Glomerular visceral epithelial cell (primary cell): Measurements from ENCODE around the gene GPR137.

Source experiments
- DNase-seq: peaks from one replicate; pipeline ENCODE4 v3.0.0-alpha.2; 2016; ENCODE audit errors: extremely low spot score

GPR137 gene

GRCh38 chr11:64249563-64250414 lies 35.9 kb upstream of the GPR137 start:
- no peak for DNase-seq

DNA sequence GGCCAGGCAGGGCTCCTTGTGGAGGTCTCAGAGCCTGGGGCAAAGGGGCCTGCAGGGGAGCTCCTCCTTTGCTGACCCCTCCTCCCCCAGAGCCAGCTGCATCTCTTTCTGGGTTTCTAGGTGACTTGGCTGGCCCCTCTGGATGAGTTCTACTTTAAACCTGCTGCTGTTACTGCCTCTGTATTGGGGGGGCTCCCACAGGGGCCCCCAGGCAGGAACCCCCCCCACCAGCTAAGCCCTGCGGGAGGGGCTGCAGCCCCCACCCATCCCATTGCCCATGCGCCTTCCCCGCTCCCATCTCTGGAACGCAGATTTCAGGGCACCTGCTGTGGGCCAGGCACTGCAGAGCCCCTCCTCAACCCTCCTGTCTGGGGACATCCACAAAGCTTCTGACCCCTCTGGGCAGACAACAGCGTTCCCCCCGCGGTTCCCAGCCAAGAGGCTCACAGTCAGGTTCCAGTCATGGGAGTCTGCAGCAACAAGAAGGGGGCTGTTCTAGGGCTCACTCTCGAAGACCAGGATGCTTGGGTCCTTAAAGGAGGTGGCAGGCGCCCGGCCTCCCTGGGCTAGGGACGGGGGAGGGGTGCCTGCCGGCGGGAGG lies 35.1 kb upstream of the GPR137 start:
- no peak for DNase-seq

GRCh38 chr11:64251016-64251752 lies 34.5 kb upstream of the GPR137 start, which contains the start of gene PLCB3:
Gene PLCB3 (plus strand): TSS chr11:64251530. CDS start chr11:64251650, 120 bp downstream.
- peak; percentile 68 for DNase-seq

DNA sequence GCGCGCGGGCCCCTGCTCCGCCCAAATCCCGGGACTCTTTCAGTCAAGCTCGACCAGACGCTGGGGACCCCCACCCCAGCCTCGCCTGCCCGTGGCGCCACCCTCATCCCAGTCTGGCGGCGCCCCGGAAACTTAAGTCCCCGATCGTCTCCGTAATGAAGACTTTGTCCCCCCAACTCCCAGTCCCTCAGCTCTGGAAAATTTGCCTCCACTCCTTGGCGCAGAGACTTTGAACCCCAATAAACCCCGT lies 34.0 kb upstream of the GPR137 start:
- no peak for DNase-seq

- peak; percentile 57 for DNase-seq
These were observed 33.4 kb upstream of the GPR137 start for GRCh38 chr11:64252003-64252872.

GRCh38 chr11:64253043-64253442 lies 32.6 kb upstream of the GPR137 start:
- DNase-seq: no peak

GRCh38 chr11:64253481-64253880 lies 32.2 kb upstream of the GPR137 start:
- DNase-seq: no peak

DNA sequence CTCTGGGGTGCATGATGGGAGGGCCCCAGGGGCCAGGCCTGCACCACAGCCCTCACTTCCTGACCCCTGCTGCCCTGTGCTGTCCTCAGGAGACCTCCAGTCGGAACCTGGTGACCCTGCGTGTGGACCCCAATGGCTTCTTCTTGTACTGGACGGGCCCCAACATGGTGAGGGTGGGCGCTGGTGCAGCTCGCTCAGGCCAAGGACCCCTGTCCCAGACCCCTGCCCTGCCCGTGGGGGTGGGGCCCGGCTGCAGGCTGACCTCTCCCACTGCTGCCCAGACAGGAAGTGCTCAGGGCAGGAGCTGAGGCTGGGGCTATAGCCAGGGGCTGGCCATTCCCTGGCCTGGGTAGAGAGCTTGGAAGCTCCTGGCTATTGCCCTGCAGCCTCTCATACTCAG lies 31.3 kb upstream of the GPR137 start:
- DNase-seq: no peak

DNA sequence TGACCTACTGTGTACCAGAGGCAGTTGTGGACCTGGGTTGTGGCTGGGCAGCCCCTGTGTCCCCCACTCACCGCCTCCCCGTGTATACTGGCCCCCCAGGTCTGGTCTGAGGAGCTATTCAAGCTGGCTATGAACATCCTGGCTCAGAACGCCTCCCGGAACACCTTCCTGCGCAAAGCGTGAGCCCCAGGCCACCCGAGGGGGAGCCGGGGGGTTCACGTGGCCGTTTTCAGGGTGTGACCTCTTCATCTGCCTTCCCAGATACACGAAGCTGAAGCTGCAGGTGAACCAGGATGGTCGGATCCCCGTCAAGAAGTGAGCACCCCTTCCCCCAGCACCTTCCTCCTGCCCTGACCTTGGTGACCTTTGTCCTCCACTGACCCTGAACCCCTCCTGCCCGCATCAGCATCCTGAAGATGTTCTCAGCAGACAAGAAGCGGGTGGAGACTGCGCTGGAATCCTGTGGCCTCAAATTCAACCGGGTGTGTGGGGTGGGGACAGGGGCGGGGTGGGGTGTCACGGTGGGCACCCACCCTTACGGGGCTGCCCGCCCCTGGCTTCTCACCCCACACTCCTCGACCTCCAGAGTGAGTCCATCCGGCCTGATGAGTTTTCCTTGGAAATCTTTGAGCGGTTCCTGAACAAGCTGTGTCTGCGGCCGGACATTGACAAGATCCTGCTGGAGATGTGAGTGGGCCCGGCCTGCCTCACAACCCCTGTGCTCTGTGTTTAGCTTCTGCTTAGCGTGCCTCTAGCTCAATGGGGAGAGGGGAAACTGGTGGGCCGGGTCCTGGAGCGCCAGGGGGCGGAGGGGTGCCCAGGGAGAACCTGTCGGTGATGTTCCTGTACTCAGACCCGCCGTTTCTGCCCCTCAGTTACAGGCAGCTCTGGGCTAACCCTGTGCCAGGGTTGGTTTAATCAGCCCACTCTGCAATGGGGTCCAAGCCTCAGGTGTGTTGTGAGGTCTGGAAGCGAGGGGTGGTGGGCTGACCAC lies 30.2 kb upstream of the GPR137 start:
- no peak for DNase-seq

DNA sequence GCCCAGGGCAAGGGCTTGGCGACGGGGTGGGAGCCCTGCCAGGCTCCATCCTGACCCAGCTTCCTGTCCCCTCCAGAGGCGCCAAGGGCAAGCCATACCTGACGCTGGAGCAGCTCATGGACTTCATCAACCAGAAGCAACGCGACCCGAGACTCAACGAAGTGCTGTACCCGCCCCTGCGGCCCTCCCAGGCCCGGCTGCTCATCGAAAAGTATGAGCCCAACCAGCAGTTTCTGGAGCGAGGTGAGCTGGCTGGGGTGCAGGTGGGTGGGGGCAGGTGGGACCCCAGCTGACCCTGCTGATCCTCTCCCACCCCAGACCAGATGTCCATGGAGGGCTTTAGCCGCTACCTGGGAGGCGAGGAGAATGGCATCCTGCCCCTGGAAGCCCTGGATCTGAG lies 29.3 kb upstream of the GPR137 start:
- no peak for DNase-seq

GRCh38 chr11:64258356-64258755 lies 27.3 kb upstream of the GPR137 start:
- DNase-seq: no peak

DNA sequence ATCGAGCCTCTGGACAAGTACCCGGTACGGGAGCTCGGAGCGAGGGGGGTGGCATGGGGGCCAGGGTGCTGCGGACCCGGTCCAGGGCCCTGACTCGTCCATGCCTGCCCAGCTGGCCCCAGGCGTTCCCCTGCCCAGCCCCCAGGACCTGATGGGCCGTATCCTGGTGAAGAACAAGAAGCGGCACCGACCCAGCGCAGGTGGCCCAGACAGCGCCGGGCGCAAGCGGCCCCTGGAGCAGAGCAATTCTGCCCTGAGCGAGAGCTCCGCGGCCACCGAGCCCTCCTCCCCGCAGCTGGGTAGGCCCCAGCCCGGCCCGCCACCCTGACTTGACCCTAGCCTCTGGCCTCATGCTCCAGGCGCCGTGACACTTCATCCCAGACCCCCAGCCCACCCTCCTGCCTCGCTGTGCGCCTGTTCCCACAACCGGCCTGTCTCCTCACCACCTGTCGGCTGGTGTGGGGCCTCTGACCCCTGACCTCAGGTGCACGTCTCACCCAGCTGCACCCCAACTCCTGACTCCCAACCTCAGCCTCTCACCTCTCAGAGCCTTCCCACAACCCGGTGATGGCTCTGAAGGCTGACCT lies 26.6 kb upstream of the GPR137 start:
- DNase-seq: no peak

DNA sequence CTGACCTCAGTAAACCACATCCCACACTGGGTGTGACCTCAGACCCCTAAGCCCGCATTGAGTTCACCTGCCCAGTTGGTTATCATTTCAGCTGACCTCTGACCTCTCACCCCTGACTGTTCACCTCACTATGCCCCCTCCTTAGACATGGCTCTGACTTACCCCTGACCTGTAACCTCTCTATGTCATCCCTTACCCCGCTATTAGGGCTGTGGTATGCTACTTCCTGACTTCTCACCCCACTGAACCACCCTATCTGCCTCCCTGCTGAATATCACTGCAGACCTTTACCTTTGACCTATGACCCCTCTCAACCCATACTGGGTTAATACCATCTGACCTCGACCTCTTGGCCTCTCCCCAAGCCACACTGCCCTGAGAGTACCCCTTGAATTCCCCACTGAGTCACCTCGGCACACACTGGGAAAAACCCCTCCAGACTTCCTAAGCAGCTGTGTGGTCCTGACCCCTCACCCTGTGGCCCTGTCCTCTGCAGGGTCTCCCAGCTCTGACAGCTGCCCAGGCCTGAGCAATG lies 26.0 kb upstream of the GPR137 start:
- DNase-seq: no peak

- no peak for DNase-seq
These were observed 25.4 kb upstream of the GPR137 start for GRCh38 chr11:64260147-64260708.

GRCh38 chr11:64261556-64262080 lies 24.0 kb upstream of the GPR137 start:
- no peak for DNase-seq

GRCh38 chr11:64262271-64263002 lies 23.2 kb upstream of the GPR137 start:
- no peak for DNase-seq

GRCh38 chr11:64263021-64263946 lies 22.4 kb upstream of the GPR137 start:
- DNase-seq: peak; percentile 47

GRCh38 chr11:64263947-64264317 lies 21.7 kb upstream of the GPR137 start:
- DNase-seq: no peak
